ENCODE results near the gene FCGR3B.
"Not testable (repeated sequence)": the region's sequence is repeated elsewhere in the genome, so short reads cannot be mapped to it uniquely, and the experiment has no call there.

GRCh38 chr1:161671045-161672020 is 40.4 kb upstream of the FCGR3B start:
- not testable (repeated sequence) for TF ChIP-seq POLR2A, CTCF (IDR thresholded peaks at IDR 0.05)

Data from gastroesophageal sphincter (tissue), 3 donors.